Measurements from ENCODE around the gene BAIAP2L2. TPM values are rescaled to one million over a fixed set of nuclear protein-coding genes. Genes with fewer than 3 reads are reported as not detected.

Gene BAIAP2L2
- total and polyA plus RNA-seq, 12 donors, result 0.09 to 6.0 (median 0.55) TPM; not detected in 1

- DNase-seq, result no peak
- Histone ChIP-seq H3K4me1 (replicated peaks in 1 of 2) (peaks cover 7 to 8% of the 10 kb centered on the region in 2 donors), H3K36me3 (replicated peaks in 1 of 2) (no peaks in the 10 kb centered on the region), H3K27ac (no peak overlapping the region), H3K4me3 (peak overlapping the region in 1 of 4 donors; percentile 10), H3K9me3 (replicated peaks in 1 of 3) (no peaks in the 10 kb centered on the region), H3K27me3 (peaks cover 3% of the 10 kb centered on the region)
- 25 to 83% (median 50%) methylated on average over 3 to 33 of the region's 34 CpGs for WGBS, 4 donors
- TF ChIP-seq CTCF (IDR thresholded peaks at IDR 0.05) (no peak), POLR2A (IDR thresholded peaks at IDR 0.05) (no peak)
- intact Hi-C loops (cut with DNase I), result no loop called here
These were observed 21.0 kb downstream of the BAIAP2L2 start for GRCh38 chr22:38089474-38089851.

GRCh38 chr22:38088629-38089473 is 21.6 kb downstream of the BAIAP2L2 start:
- 22 to 85% (median 41%) methylated on average over 3 to 79 of the region's 85 CpGs for WGBS, 4 donors

GRCh38 chr22:38087855-38088254 is 22.6 kb downstream of the BAIAP2L2 start:
- Histone ChIP-seq H3K4me3 (no peak overlapping the region), H3K27me3 (peaks cover 7% of the 10 kb centered on the region), H3K9me3 (replicated peaks in 1 of 3) (no peaks in the 10 kb centered on the region), H3K36me3 (replicated peaks in 1 of 2) (no peaks in the 10 kb centered on the region), H3K4me1 (replicated peaks in 1 of 2) (peaks cover 7 to 8% of the 10 kb centered on the region in 2 donors), H3K27ac (no peak overlapping the region)
- 89 to 97% (median 94%) methylated on average over 9 to 12 of the region's 12 CpGs for WGBS, 4 donors
- DNase-seq, result no peak
- intact Hi-C loops (cut with DNase I), result no loop called here
- TF ChIP-seq POLR2A (IDR thresholded peaks at IDR 0.05) (no peak), CTCF (IDR thresholded peaks at IDR 0.05) (no peak)

More at GRCh38 chr22:38088629-38089473, 21.6 kb downstream of the BAIAP2L2 start:
- no peak for DNase-seq
- H3K4me3 ChIP-seq, result peak overlapping the region in 1 of 4 donors; percentile 10
- no peaks in the 10 kb centered on the region for H3K9me3 ChIP-seq (replicated peaks in 1 of 3)
- peaks cover 7 to 8% of the 10 kb centered on the region in 2 donors for H3K4me1 ChIP-seq (replicated peaks in 1 of 2)
- H3K27ac ChIP-seq, result no peak overlapping the region
- H3K27me3 ChIP-seq, result peaks cover 3% of the 10 kb centered on the region
- H3K36me3 ChIP-seq (replicated peaks in 1 of 2), result no peaks in the 10 kb centered on the region
- intact Hi-C loops (cut with DNase I), result no loop called here
- TF ChIP-seq CTCF (IDR thresholded peaks at IDR 0.05) (no peak), POLR2A (IDR thresholded peaks at IDR 0.05) (no peak)

GRCh38 chr22:38086942-38087341 is 23.5 kb downstream of the BAIAP2L2 start:
- 86 to 96% (median 91%) methylated on average over 12 to 13 of the region's 13 CpGs for WGBS, 4 donors
- Histone ChIP-seq H3K27me3 (peaks cover 15% of the 10 kb centered on the region), H3K4me3 (no peak overlapping the region), H3K4me1 (replicated peaks in 1 of 2) (peaks cover 13 to 14% of the 10 kb centered on the region in 2 donors), H3K9me3 (replicated peaks in 1 of 3) (no peaks in the 10 kb centered on the region), H3K36me3 (replicated peaks in 1 of 2) (no peaks in the 10 kb centered on the region), H3K27ac (no peak overlapping the region)
- TF ChIP-seq POLR2A (IDR thresholded peaks at IDR 0.05), result no peak
- TF ChIP-seq CTCF (IDR thresholded peaks at IDR 0.05), result no peak
- DNase-seq, result no peak
- intact Hi-C loops (cut with DNase I), result no loop called here
